ENCODE data around the gene PHACTR1.

PHACTR1 gene

DNA sequence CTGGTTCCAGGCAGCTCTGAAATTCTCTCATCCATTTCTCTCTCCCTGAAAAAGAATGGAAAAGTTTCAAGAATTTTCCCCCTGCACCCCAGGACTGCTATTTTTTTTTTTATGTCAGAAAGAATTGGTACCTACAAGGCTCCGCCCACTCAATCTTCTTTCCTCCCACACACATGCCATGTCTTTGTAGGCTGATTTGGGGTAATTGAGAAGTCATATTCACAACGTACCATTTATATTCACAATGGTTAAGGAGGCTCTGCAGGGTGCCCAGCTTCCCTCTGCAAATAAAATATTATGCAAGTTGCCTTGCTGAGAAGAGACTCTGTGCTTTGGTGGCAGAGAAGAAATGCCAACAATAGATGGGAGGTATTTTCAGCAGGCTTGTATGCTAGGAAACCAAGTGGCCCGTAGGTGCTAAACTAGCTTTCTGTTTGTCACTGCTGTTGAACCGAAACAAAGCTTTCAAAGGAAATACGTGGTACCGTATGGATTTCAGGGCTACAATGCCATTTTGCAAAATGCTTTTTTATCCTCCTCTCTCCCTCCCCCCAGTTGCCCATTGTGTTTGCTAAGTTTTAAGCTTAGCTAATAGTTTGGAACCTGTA is 150.0 kb downstream of the PHACTR1 start:
- Histone ChIP-seq H3K27me3 (ENCODE audit: insufficient read depth, poor library complexity, severe bottlenecking) (peaks cover 8% of the 10 kb centered on the region), H3K27ac (replicated peaks) (no peak overlapping the region), H3K4me3 (replicated peaks; ENCODE audit: insufficient read depth, low read length) (no peak overlapping the region)
- no peak for TF ChIP-seq SPI1 (IDR thresholded peaks at IDR 0.05; ENCODE audit: borderline replicate concordance, low read depth)
- TF ChIP-seq, protein P1, sequence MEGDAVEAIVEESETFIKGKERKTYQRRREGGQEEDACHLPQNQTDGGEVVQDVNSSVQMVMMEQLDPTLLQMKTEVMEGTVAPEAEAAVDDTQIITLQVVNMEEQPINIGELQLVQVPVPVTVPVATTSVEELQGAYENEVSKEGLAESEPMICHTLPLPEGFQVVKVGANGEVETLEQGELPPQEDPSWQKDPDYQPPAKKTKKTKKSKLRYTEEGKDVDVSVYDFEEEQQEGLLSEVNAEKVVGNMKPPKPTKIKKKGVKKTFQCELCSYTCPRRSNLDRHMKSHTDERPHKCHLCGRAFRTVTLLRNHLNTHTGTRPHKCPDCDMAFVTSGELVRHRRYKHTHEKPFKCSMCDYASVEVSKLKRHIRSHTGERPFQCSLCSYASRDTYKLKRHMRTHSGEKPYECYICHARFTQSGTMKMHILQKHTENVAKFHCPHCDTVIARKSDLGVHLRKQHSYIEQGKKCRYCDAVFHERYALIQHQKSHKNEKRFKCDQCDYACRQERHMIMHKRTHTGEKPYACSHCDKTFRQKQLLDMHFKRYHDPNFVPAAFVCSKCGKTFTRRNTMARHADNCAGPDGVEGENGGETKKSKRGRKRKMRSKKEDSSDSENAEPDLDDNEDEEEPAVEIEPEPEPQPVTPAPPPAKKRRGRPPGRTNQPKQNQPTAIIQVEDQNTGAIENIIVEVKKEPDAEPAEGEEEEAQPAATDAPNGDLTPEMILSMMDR (IDR thresholded peaks at IDR 0.05; ENCODE audit: insufficient read depth, low read length), result no peak
- TF ChIP-seq, protein P2, sequence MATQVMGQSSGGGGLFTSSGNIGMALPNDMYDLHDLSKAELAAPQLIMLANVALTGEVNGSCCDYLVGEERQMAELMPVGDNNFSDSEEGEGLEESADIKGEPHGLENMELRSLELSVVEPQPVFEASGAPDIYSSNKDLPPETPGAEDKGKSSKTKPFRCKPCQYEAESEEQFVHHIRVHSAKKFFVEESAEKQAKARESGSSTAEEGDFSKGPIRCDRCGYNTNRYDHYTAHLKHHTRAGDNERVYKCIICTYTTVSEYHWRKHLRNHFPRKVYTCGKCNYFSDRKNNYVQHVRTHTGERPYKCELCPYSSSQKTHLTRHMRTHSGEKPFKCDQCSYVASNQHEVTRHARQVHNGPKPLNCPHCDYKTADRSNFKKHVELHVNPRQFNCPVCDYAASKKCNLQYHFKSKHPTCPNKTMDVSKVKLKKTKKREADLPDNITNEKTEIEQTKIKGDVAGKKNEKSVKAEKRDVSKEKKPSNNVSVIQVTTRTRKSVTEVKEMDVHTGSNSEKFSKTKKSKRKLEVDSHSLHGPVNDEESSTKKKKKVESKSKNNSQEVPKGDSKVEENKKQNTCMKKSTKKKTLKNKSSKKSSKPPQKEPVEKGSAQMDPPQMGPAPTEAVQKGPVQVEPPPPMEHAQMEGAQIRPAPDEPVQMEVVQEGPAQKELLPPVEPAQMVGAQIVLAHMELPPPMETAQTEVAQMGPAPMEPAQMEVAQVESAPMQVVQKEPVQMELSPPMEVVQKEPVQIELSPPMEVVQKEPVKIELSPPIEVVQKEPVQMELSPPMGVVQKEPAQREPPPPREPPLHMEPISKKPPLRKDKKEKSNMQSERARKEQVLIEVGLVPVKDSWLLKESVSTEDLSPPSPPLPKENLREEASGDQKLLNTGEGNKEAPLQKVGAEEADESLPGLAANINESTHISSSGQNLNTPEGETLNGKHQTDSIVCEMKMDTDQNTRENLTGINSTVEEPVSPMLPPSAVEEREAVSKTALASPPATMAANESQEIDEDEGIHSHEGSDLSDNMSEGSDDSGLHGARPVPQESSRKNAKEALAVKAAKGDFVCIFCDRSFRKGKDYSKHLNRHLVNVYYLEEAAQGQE (IDR thresholded peaks at IDR 0.05; ENCODE audit: insufficient replicate concordance, low read depth), result no peak
- no peak for TF ChIP-seq GABPA (IDR thresholded peaks at IDR 0.05; ENCODE audit: low read depth)
- TF ChIP-seq POLR2AphosphoS5 (IDR thresholded peaks at IDR 0.05; ENCODE audit: low read depth), result no peak
- no peak for DNase-seq (ENCODE audit: low read depth in 1 of 2, low spot score in 1 of 2)

DNA sequence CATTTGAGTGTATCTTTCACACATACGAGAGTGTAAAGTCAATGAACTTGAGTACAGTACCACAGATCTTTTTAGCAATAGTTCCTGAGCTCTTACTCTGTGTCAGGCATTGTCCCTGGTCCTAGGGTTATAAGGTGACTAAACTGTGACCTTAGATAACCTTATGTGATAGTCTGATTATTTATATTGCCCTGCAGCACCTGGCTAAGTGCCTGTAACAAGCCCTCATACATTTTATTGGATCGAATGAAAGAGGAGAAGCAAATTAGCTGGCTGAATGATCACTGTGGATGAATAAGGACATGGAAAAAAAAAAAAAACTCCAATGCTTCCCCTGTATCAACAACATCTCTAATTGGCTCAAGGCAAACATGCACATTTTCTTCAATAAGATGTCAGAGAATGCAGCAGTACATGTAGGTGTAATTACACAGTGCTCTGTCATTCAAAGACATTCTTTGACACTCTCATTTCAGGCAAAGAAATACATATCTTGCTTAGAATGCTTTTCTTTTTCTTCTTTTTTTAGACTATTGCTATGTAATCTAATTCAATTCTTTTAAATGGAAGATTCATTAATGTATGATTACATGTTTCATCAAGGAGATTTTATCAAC is 153.4 kb downstream of the PHACTR1 start:
- TF ChIP-seq, protein P1 (IDR thresholded peaks at IDR 0.05; ENCODE audit: insufficient read depth, low read length), result no peak
- TF ChIP-seq GABPA (IDR thresholded peaks at IDR 0.05; ENCODE audit: low read depth), result no peak
- no peak for TF ChIP-seq POLR2AphosphoS5 (IDR thresholded peaks at IDR 0.05; ENCODE audit: low read depth)
- TF ChIP-seq, protein P2 (IDR thresholded peaks at IDR 0.05; ENCODE audit: insufficient replicate concordance, low read depth), result no peak
- TF ChIP-seq SPI1 (IDR thresholded peaks at IDR 0.05; ENCODE audit: borderline replicate concordance, low read depth), result no peak
- Histone ChIP-seq H3K27me3 (ENCODE audit: insufficient read depth, poor library complexity, severe bottlenecking) (peaks cover 8% of the 10 kb centered on the region), H3K27ac (replicated peaks) (no peak overlapping the region), H3K4me3 (replicated peaks; ENCODE audit: insufficient read depth, low read length) (no peak overlapping the region)
- no peak for DNase-seq (ENCODE audit: low read depth in 1 of 2, low spot score in 1 of 2)

DNA sequence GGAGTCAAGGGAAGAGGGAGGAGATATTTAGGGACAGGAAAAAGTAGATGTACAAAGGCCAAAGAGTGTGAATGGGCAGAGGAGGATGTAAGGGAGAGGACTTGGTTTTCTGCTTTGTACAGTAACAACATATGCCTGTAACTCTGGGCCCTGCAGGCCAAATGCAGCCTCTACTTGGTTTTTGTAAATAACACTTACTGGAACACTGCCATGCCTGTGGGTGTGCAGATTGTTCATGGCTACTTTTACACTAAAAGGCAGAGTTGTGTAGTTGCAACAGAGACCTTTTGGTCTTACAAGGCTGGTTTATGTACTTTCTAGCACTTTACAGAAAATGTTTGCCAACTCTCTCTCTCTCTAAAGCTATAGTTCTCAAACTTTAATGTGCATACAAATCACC is 157.1 kb downstream of the PHACTR1 start:
- no peak for DNase-seq (ENCODE audit: low read depth in 1 of 2, low spot score in 1 of 2)
- TF ChIP-seq, protein P1 (IDR thresholded peaks at IDR 0.05; ENCODE audit: insufficient read depth, low read length), result no peak
- TF ChIP-seq POLR2AphosphoS5 (IDR thresholded peaks at IDR 0.05; ENCODE audit: low read depth) (no peak), GABPA (IDR thresholded peaks at IDR 0.05; ENCODE audit: low read depth) (no peak), SPI1 (IDR thresholded peaks at IDR 0.05; ENCODE audit: borderline replicate concordance, low read depth) (no peak)
- TF ChIP-seq, protein P2 (IDR thresholded peaks at IDR 0.05; ENCODE audit: insufficient replicate concordance, low read depth), result no peak
- no peak overlapping the region for H3K27ac ChIP-seq (replicated peaks)
- peaks cover 10% of the 10 kb centered on the region for H3K27me3 ChIP-seq (ENCODE audit: insufficient read depth, poor library complexity, severe bottlenecking)
- no peak overlapping the region for H3K4me3 ChIP-seq (replicated peaks; ENCODE audit: insufficient read depth, low read length)
